HepG2 (cell line): Measurements from ENCODE around the gene MRPL43. TPM values are rescaled to one million over a fixed set of nuclear protein-coding genes. Genes with fewer than 3 reads are reported as not detected.

Experiments
- ATAC-seq: fragments of 200-7000 bp; cut with Tn5 transposase; 3 replicates; pipeline ENCODE4 v1.9.1; 2020; ENCODE audit warnings: mild to moderate bottlenecking, moderate library complexity
- BruUV-seq: library from RNA; stranded (reverse); fragments of 400-500 nt; replicated peaks from 2 replicates; lab custom pipeline; 2021; lab: Mats Ljungman, UMichigan
- CTCF ChIA-PET: fragments of 300-600 bp; formaldehyde crosslinking; extraction: SDS; loops from one replicate; lab custom pipeline; 2021; ENCODE audit warnings: low total read pairs, inconsistent platforms, low intra/inter-chr PET ratio; lab: Yijun Ruan, JAX
- POLR2A ChIA-PET: fragments of 350-600 bp; sonication (Branson Sonifier 250); formaldehyde crosslinking; loops from one replicate; lab custom pipeline; 2020; ENCODE audit warnings: antibody characterized with exemption, inconsistent platforms; lab: Yijun Ruan, JAX
- DNase-seq: peaks from one replicate; pipeline ENCODE4 v3.0.0-alpha.2; 2015; ENCODE audit warnings: low spot score
- FAIRE-seq: peaks from 3 replicates; lab custom pipeline; 2011; peaks lifted over from hg19 to GRCh38; lab: Jason Lieb, UNC
- H2AFZ ChIP-seq: one replicate; pipeline ENCODE4 v1.6.1; 2011; ENCODE audit warnings: low read length, inconsistent platforms
- H3K27ac ChIP-seq: fragments of 300-600 bp; 3 replicates; pipeline ENCODE4 v1.8.0; 2011; ENCODE audit warnings: mixed run types, mild to moderate bottlenecking, mixed read lengths, low read length, inconsistent platforms; ENCODE audit not compliant: insufficient read depth; ENCODE audit errors: extremely low read length
- H3K27me3 ChIP-seq, 2 experiments: fragments of 200-600 bp in 1 of 2; 2 replicates in 1 of 2; 3 replicates in 1 of 2; pipeline versions ENCODE4 v1.6.0 to v1.8.0; 2011; ENCODE audit warnings: low read length in 2 of 2, mild to moderate bottlenecking in 2 of 2, moderate library complexity in 2 of 2, inconsistent platforms in 1 of 2; ENCODE audit not compliant: insufficient read depth in 2 of 2, control insufficient read depth in 1 of 2
- H3K36me3 ChIP-seq, 2 experiments: fragments of 200-600 bp in 1 of 2; replicated peaks in 1 of 2; 2 replicates in 1 of 2; 3 replicates in 1 of 2; pipeline versions ENCODE4 v1.5.1 to v1.8.0; 2011; ENCODE audit warnings: low read length in 2 of 2, inconsistent platforms in 1 of 2; ENCODE audit not compliant: insufficient read depth in 2 of 2, control insufficient read depth in 1 of 2
- H3K4me1 ChIP-seq: 2 replicates; pipeline ENCODE4 v1.5.1; 2012; ENCODE audit warnings: low read length, inconsistent platforms; ENCODE audit not compliant: insufficient read depth
- H3K4me2 ChIP-seq: 2 replicates; pipeline ENCODE4 v1.6.0; 2011; ENCODE audit warnings: low read depth, low read length, inconsistent platforms
- H3K4me3 ChIP-seq, 3 experiments: fragments of 200-600 bp in 1 of 3; sonication (generic), shearing (Covaris generic) in 1 of 3; replicated peaks in 1 of 3; 2 replicates each; pipeline ENCODE4 v1.5.1; 2011 to 2016; ENCODE audit warnings: low read length in 3 of 3, inconsistent platforms in 2 of 3, low read depth in 2 of 3, mild to moderate bottlenecking in 2 of 3, control low read depth in 1 of 3, mixed read lengths in 1 of 3; ENCODE audit not compliant: insufficient read depth in 1 of 3
- H3K79me2 ChIP-seq: one replicate; pipeline ENCODE4 v1.6.1; 2011; ENCODE audit warnings: low read length, inconsistent platforms; ENCODE audit not compliant: insufficient read depth
- H3K9ac ChIP-seq: 2 replicates; pipeline ENCODE4 v1.6.0; 2011; ENCODE audit warnings: mild to moderate bottlenecking, low read depth, low read length, inconsistent platforms; ENCODE audit not compliant: insufficient read depth
- H3K9me3 ChIP-seq: 2 replicates; pipeline ENCODE4 v1.5.1; 2012; ENCODE audit warnings: mild to moderate bottlenecking, low read length
- H4K20me1 ChIP-seq: 2 replicates; pipeline ENCODE4 v1.6.0; 2011; ENCODE audit warnings: inconsistent platforms, mild to moderate bottlenecking, low read length, moderate library complexity; ENCODE audit not compliant: insufficient read depth
- CSRNP1 ChIP-seq: sonication (generic); formaldehyde crosslinking; IDR thresholded peaks from 2 replicates; pipeline ENCODE4 v1.8.1; 2023; ENCODE audit warnings: mild to moderate bottlenecking, missing genetic modification reagents
- FOXO4 ChIP-seq: sonication (generic); formaldehyde crosslinking; conservative IDR thresholded peaks from 2 replicates; pipeline ENCODE4 v1.8.1; 2023; ENCODE audit warnings: missing genetic modification reagents
- HNRNPL ChIP-seq: fragments of 200-400 bp; formaldehyde crosslinking; IDR thresholded peaks from 2 replicates; pipeline ENCODE4 v1.6.1; 2017; ENCODE audit warnings: mild to moderate bottlenecking, low read depth, low read length
- PAF1 ChIP-seq: IDR thresholded peaks from 2 replicates; pipeline ENCODE4 v1.6.1; 2016; ENCODE audit warnings: missing genetic modification reagents, missing compliant biosample characterization
- THAP8 ChIP-seq: sonication (generic); formaldehyde crosslinking; IDR thresholded peaks from 2 replicates; pipeline ENCODE4 v1.5.1; 2020; ENCODE audit warnings: missing genetic modification reagents, mild to moderate bottlenecking, borderline replicate concordance
- ZMYM3 ChIP-seq: sonication (generic); formaldehyde crosslinking; IDR thresholded peaks from 2 replicates; pipeline ENCODE4 v1.5.1; 2020; ENCODE audit warnings: mild to moderate bottlenecking, missing genetic modification reagents
- ZNF335 ChIP-seq: sonication (generic); formaldehyde crosslinking; IDR thresholded peaks from 2 replicates; pipeline ENCODE4 v1.4.0; 2020; ENCODE audit warnings: missing genetic modification reagents
- ZNF761 ChIP-seq: sonication (generic); formaldehyde crosslinking; conservative IDR thresholded peaks from 2 replicates; pipeline ENCODE4 v1.4.0; 2020; ENCODE audit warnings: mild to moderate bottlenecking, missing genetic modification reagents
- WGBS: methylation state at CpG from one replicate; pipeline ENCODE4 v1.1.6; 2017; ENCODE audit warnings: low lambda C conversion rate; 5-methylcytosine and 5-hydroxymethylcytosine counted together
- in situ Hi-C: cut with HindIII; loops from 2 replicates; pipeline ENCODE4 v1.10.0; 2017; ENCODE audit warnings: low pct_unique_long_range_greater_than_20kb; ENCODE audit not compliant: extremely low pct_ligation_motif_present
- intact Hi-C: fragments of 100-400 bp; cut with micrococcal nuclease; formaldehyde crosslinking; loops from one replicate; pipeline ENCODE4 v1.10.0; 2022; ENCODE audit not compliant: unreplicated experiment
- polyA plus RNA-seq, 8 experiments: library from polyadenylated mRNA; depleted of rRNA in 3 of 8; stranded (reverse) in 7 of 8; unstranded in 1 of 8; fragments of >200 nt; fragmentation: Illumina TruSeq in 4 of 8; extraction: Trizol in 4 of 8; gene quantifications; 2 replicates each; pipeline versions ENCODE4 v1.2.1 to v1.2.3, GENCODE V29; 2011 to 2016; ENCODE audit warnings: low read depth in 4 of 8, missing spikeins in 1 of 8, mixed read lengths in 1 of 8; ENCODE audit not compliant: insufficient read depth in 1 of 8
- total RNA-seq, 5 experiments: library from RNA; depleted of rRNA; stranded (reverse); fragments of >200 nt; fragmentation: Illumina TruSeq; extraction: Trizol; gene quantifications; 2 replicates each; pipeline ENCODE4 v1.2.3, GENCODE V29; 2016; ENCODE audit warnings: low read depth in 1 of 5

The MRPL43 gene
- total and polyA plus RNA-seq, 2 of the 13 experiments (the other 11 are each of a cell fraction or from before 2014, with no cell fraction given) = 71.0 to 73.7 TPM

GRCh38 chr10:101001659-101002035 lies 14.3 kb upstream of the MRPL43 start (continued):
- TF ChIP-seq HNRNPL (no peak), ZNF335 (no peak)

- H3K4me2 ChIP-seq = peak overlapping the region; percentile 90
- H3K9me3 ChIP-seq = no peaks in the 10 kb centered on the region
- H4K20me1 ChIP-seq = no peaks in the 10 kb centered on the region; the same call in 1 of the 2 replicates
- FAIRE-seq (peak; percentile 15), ATAC-seq (no peak), DNase-seq (no peak)
- H3K4me3 ChIP-seq = peak overlapping the region; percentile 91 to 99 (median 98); a peak in 5 of 6 replicates
- intact Hi-C loops = no loop called here
- peaks cover 32% of the 10 kb centered on the region for H3K79me2 ChIP-seq
- peak overlapping the region; percentile 95 for H3K9ac ChIP-seq
- H3K4me1 ChIP-seq = peaks cover 30% of the 10 kb centered on the region
- in situ Hi-C loops = no loop called here
- peak overlapping the region; percentile 81 for H3K27ac ChIP-seq
- H2AFZ ChIP-seq = no peak overlapping the region
- BruUV-seq = TSS peak; percentile 47
- no peak for TF ChIP-seq THAP8 (CRISPR knock-in tag)
- 0 out of 2 replicates have a peak, but pooled peaks have one; percentile 23 for TF ChIP-seq FOXO4 (CRISPR knock-in tag)
- TF ChIP-seq ZMYM3 = no peak
- TF ChIP-seq ZNF761 (CRISPR knock-in tag) = 0 out of 2 replicates have a peak, but pooled peaks have one; percentile 41
- no peak for TF ChIP-seq PAF1 (CRISPR knock-in tag)
- TF ChIP-seq CSRNP1 = 0 out of 2 replicates have a peak, but pooled peaks have one; percentile 24
- H3K36me3 ChIP-seq = peaks cover 13 to 34% of the 10 kb centered on the region in 2 experiments; a peak in 4 of 5 replicates
- no peaks in the 10 kb centered on the region; a peak in 1 of 5 replicates for H3K27me3 ChIP-seq
- CTCF ChIA-PET = interaction anchor here (8.5 kb wide), 1 partner anchor 12 kb away, joined by 240 read pairs; no protein-coding TSS in a partner anchor
- WGBS = 79% methylated on average over 10 of the region's 12 CpGs
- POLR2A ChIA-PET = interaction anchor here (1.6 to 23.0 kb wide), 3 partner anchors 8 to 32 kb away, joined by 5 to 277 read pairs (median 124); partner anchors contain the start of gene SEMA4G
Observed at GRCh38 chr10:101000915-101001658, 13.8 kb upstream of the MRPL43 start.
